ENCODE results near the gene RBM20.
"Not testable (repeated sequence)": the region's sequence is repeated elsewhere in the genome, so short reads cannot be mapped to it uniquely, and the experiment has no call there.

The RBM20 gene

GRCh38 chr10:110628161-110628560 lies 16.0 kb upstream of the RBM20 start:
- no peaks in the 10 kb centered on the region for H3K4me1 ChIP-seq (ENCODE audit: control insufficient read depth, insufficient read depth, low read length)
- no peaks in the 10 kb centered on the region for H3K36me3 ChIP-seq (ENCODE audit: control insufficient read depth, insufficient read depth, low read length)
- no peak overlapping the region for H3K27ac ChIP-seq (ENCODE audit: low read depth, low read length)
- H3K9ac ChIP-seq (ENCODE audit: low read length), result no peak overlapping the region
- H3K4me3 ChIP-seq (ENCODE audit: low read depth, low read length), result no peak overlapping the region
- no peaks in the 10 kb centered on the region for H3K27me3 ChIP-seq (ENCODE audit: control insufficient read depth, insufficient read depth, low read length)
- no peaks in the 10 kb centered on the region for H3K9me3 ChIP-seq (ENCODE audit: control insufficient read depth, insufficient read depth, low read depth, low read length)

GRCh38 chr10:110629680-110630191 lies 14.4 kb upstream of the RBM20 start:
- no peaks in the 10 kb centered on the region for H3K9me3 ChIP-seq (ENCODE audit: control insufficient read depth, insufficient read depth, low read depth, low read length)
- H3K27ac ChIP-seq (ENCODE audit: low read depth, low read length), result no peak overlapping the region
- H3K36me3 ChIP-seq (ENCODE audit: control insufficient read depth, insufficient read depth, low read length), result no peaks in the 10 kb centered on the region
- H3K4me1 ChIP-seq (ENCODE audit: control insufficient read depth, insufficient read depth, low read length), result no peaks in the 10 kb centered on the region
- no peak overlapping the region for H3K4me3 ChIP-seq (ENCODE audit: low read depth, low read length)
- no peaks in the 10 kb centered on the region for H3K27me3 ChIP-seq (ENCODE audit: control insufficient read depth, insufficient read depth, low read length)
- no peak overlapping the region for H3K9ac ChIP-seq (ENCODE audit: low read length)

- H3K36me3 ChIP-seq (ENCODE audit: control insufficient read depth, insufficient read depth, low read length), result no peaks in the 10 kb centered on the region
- no peaks in the 10 kb centered on the region for H3K27me3 ChIP-seq (ENCODE audit: control insufficient read depth, insufficient read depth, low read length)
- H3K9ac ChIP-seq (ENCODE audit: low read length), result no peak overlapping the region
- H3K27ac ChIP-seq (ENCODE audit: low read depth, low read length), result no peak overlapping the region
- no peaks in the 10 kb centered on the region for H3K9me3 ChIP-seq (ENCODE audit: control insufficient read depth, insufficient read depth, low read depth, low read length)
- peaks cover 4% of the 10 kb centered on the region for H3K4me1 ChIP-seq (ENCODE audit: control insufficient read depth, insufficient read depth, low read length)
- H3K4me3 ChIP-seq (ENCODE audit: low read depth, low read length), result no peak overlapping the region
Measured at GRCh38 chr10:110631934-110632333, 12.2 kb upstream of the RBM20 start.

- no peaks in the 10 kb centered on the region for H3K36me3 ChIP-seq (ENCODE audit: control insufficient read depth, insufficient read depth, low read length)
- H3K9ac ChIP-seq (ENCODE audit: low read length), result no peak overlapping the region
- peaks cover 11% of the 10 kb centered on the region for H3K4me1 ChIP-seq (ENCODE audit: control insufficient read depth, insufficient read depth, low read length)
- H3K4me3 ChIP-seq (ENCODE audit: low read depth, low read length), result no peak overlapping the region
- H3K27me3 ChIP-seq (ENCODE audit: control insufficient read depth, insufficient read depth, low read length), result no peaks in the 10 kb centered on the region
- no peaks in the 10 kb centered on the region for H3K9me3 ChIP-seq (ENCODE audit: control insufficient read depth, insufficient read depth, low read depth, low read length)
- H3K27ac ChIP-seq (ENCODE audit: low read depth, low read length), result no peak overlapping the region
Measured at GRCh38 chr10:110632591-110633215, 11.4 kb upstream of the RBM20 start.

GRCh38 chr10:110634527-110635209 lies 9.5 kb upstream of the RBM20 start:
- Histone ChIP-seq H3K9me3 (ENCODE audit: control insufficient read depth, insufficient read depth, low read depth, low read length) (no peaks in the 10 kb centered on the region), H3K4me3 (ENCODE audit: low read depth, low read length) (no peak overlapping the region), H3K9ac (ENCODE audit: low read length) (no peak overlapping the region), H3K4me1 (ENCODE audit: control insufficient read depth, insufficient read depth, low read length) (peaks cover 13% of the 10 kb centered on the region), H3K27ac (ENCODE audit: low read depth, low read length) (no peak overlapping the region), H3K27me3 (ENCODE audit: control insufficient read depth, insufficient read depth, low read length) (no peaks in the 10 kb centered on the region), H3K36me3 (ENCODE audit: control insufficient read depth, insufficient read depth, low read length) (no peaks in the 10 kb centered on the region)

GRCh38 chr10:110636572-110636931 lies 7.6 kb upstream of the RBM20 start:
- no peak overlapping the region for H3K4me3 ChIP-seq (ENCODE audit: low read depth, low read length)
- no peak overlapping the region for H3K9ac ChIP-seq (ENCODE audit: low read length)
- no peaks in the 10 kb centered on the region for H3K36me3 ChIP-seq (ENCODE audit: control insufficient read depth, insufficient read depth, low read length)
- no peaks in the 10 kb centered on the region for H3K27me3 ChIP-seq (ENCODE audit: control insufficient read depth, insufficient read depth, low read length)
- no peak overlapping the region for H3K27ac ChIP-seq (ENCODE audit: low read depth, low read length)
- H3K9me3 ChIP-seq (ENCODE audit: control insufficient read depth, insufficient read depth, low read depth, low read length), result no peaks in the 10 kb centered on the region
- peaks cover 24% of the 10 kb centered on the region for H3K4me1 ChIP-seq (ENCODE audit: control insufficient read depth, insufficient read depth, low read length)

- H3K9ac ChIP-seq (ENCODE audit: low read length), result peak overlapping the region; percentile 22
- no peaks in the 10 kb centered on the region for H3K36me3 ChIP-seq (ENCODE audit: control insufficient read depth, insufficient read depth, low read length)
- no peak overlapping the region; the same call in 1 of the 2 replicates for H3K4me3 ChIP-seq (ENCODE audit: low read depth, low read length)
- H3K4me1 ChIP-seq (ENCODE audit: control insufficient read depth, insufficient read depth, low read length), result peaks cover 29% of the 10 kb centered on the region
- H3K27me3 ChIP-seq (ENCODE audit: control insufficient read depth, insufficient read depth, low read length), result peaks cover 5% of the 10 kb centered on the region
- no peak overlapping the region; the same call in 1 of the 2 replicates for H3K27ac ChIP-seq (ENCODE audit: low read depth, low read length)
- H3K9me3 ChIP-seq (ENCODE audit: control insufficient read depth, insufficient read depth, low read depth, low read length), result no peaks in the 10 kb centered on the region
Measured at GRCh38 chr10:110636932-110637557, 7.1 kb upstream of the RBM20 start.

GRCh38 chr10:110637558-110638053 lies 6.5 kb upstream of the RBM20 start:
- H3K4me3 ChIP-seq (ENCODE audit: low read depth, low read length), result no peak overlapping the region; the same call in 1 of the 2 replicates
- no peaks in the 10 kb centered on the region for H3K9me3 ChIP-seq (ENCODE audit: control insufficient read depth, insufficient read depth, low read depth, low read length)
- H3K36me3 ChIP-seq (ENCODE audit: control insufficient read depth, insufficient read depth, low read length), result no peaks in the 10 kb centered on the region
- H3K27ac ChIP-seq (ENCODE audit: low read depth, low read length), result no peak overlapping the region; the same call in 1 of the 2 replicates
- peaks cover 35% of the 10 kb centered on the region for H3K4me1 ChIP-seq (ENCODE audit: control insufficient read depth, insufficient read depth, low read length)
- peaks cover 10% of the 10 kb centered on the region for H3K27me3 ChIP-seq (ENCODE audit: control insufficient read depth, insufficient read depth, low read length)
- H3K9ac ChIP-seq (ENCODE audit: low read length), result peak overlapping the region; percentile 22

GRCh38 chr10:110638319-110638718 lies 5.8 kb upstream of the RBM20 start:
- Histone ChIP-seq H3K4me1 (ENCODE audit: control insufficient read depth, insufficient read depth, low read length) (peaks cover 38% of the 10 kb centered on the region), H3K4me3 (ENCODE audit: low read depth, low read length) (no peak overlapping the region), H3K36me3 (ENCODE audit: control insufficient read depth, insufficient read depth, low read length) (no peaks in the 10 kb centered on the region), H3K9me3 (ENCODE audit: control insufficient read depth, insufficient read depth, low read depth, low read length) (no peaks in the 10 kb centered on the region), H3K27me3 (ENCODE audit: control insufficient read depth, insufficient read depth, low read length) (peaks cover 17% of the 10 kb centered on the region), H3K9ac (ENCODE audit: low read length) (no peak overlapping the region), H3K27ac (ENCODE audit: low read depth, low read length) (no peak overlapping the region; the same call in 1 of the 2 replicates)

GRCh38 chr10:110639046-110639445 lies 5.1 kb upstream of the RBM20 start:
- not testable (repeated sequence) for H3K36me3 ChIP-seq (ENCODE audit: control insufficient read depth, insufficient read depth, low read length)
- H3K4me1 ChIP-seq (ENCODE audit: control insufficient read depth, insufficient read depth, low read length), result peaks cover 38% of the 10 kb centered on the region
- H3K27me3 ChIP-seq (ENCODE audit: control insufficient read depth, insufficient read depth, low read length), result peaks cover 25% of the 10 kb centered on the region

GRCh38 chr10:110639858-110640257 lies 4.3 kb upstream of the RBM20 start:
- not testable (repeated sequence) for H3K27ac ChIP-seq (ENCODE audit: low read depth, low read length); H3K4me3 ChIP-seq (ENCODE audit: low read depth, low read length); H3K9me3 ChIP-seq (ENCODE audit: control insufficient read depth, insufficient read depth, low read depth, low read length); H3K36me3 ChIP-seq (ENCODE audit: control insufficient read depth, insufficient read depth, low read length); H3K9ac ChIP-seq (ENCODE audit: low read length)
- peaks cover 38% of the 10 kb centered on the region for H3K4me1 ChIP-seq (ENCODE audit: control insufficient read depth, insufficient read depth, low read length)
- peaks cover 32% of the 10 kb centered on the region for H3K27me3 ChIP-seq (ENCODE audit: control insufficient read depth, insufficient read depth, low read length)

More at GRCh38 chr10:110639046-110639445, 5.1 kb upstream of the RBM20 start:
- H3K9ac ChIP-seq (ENCODE audit: low read length); H3K4me3 ChIP-seq (ENCODE audit: low read depth, low read length); H3K27ac ChIP-seq (ENCODE audit: low read depth, low read length); H3K9me3 ChIP-seq (ENCODE audit: control insufficient read depth, insufficient read depth, low read depth, low read length): not testable (repeated sequence)

All from HUES6 (cell line).